NCI-H524 (cell line): ENCODE results near the gene AOPEP.
"Not testable (repeated sequence)": the region's sequence is repeated elsewhere in the genome, so short reads cannot be mapped to it uniquely, and the experiment has no call there.

Experiments
- DNase-seq, 2 experiments: peaks; one replicate each; lab custom pipeline; 2025; lab: John Stamatoyannopoulos, UW

The AOPEP gene

DNA sequence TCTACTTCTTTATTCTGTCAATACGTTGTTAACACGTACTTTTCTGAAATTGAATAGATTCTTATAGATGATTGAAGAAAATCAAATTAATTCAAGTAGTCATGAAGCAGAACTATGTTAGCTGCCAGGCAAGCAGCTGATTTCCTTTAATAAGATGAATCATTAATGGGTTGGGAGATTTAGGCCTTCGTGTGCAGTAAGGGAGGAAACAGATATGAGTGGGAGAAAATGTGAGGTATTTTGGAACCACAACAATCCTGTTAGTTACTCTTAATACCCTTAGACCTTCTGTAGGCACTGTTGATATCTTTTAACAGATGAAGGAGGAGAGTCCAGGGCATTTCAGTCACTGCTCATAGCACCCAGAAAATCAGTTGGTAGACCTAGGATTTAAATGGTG is 121.0 kb downstream of the AOPEP start:
- no peak for DNase-seq

- DNase-seq: not testable (repeated sequence)
These were observed 122.3 kb downstream of the AOPEP start for GRCh38 chr9:94848791-94849190.

DNA sequence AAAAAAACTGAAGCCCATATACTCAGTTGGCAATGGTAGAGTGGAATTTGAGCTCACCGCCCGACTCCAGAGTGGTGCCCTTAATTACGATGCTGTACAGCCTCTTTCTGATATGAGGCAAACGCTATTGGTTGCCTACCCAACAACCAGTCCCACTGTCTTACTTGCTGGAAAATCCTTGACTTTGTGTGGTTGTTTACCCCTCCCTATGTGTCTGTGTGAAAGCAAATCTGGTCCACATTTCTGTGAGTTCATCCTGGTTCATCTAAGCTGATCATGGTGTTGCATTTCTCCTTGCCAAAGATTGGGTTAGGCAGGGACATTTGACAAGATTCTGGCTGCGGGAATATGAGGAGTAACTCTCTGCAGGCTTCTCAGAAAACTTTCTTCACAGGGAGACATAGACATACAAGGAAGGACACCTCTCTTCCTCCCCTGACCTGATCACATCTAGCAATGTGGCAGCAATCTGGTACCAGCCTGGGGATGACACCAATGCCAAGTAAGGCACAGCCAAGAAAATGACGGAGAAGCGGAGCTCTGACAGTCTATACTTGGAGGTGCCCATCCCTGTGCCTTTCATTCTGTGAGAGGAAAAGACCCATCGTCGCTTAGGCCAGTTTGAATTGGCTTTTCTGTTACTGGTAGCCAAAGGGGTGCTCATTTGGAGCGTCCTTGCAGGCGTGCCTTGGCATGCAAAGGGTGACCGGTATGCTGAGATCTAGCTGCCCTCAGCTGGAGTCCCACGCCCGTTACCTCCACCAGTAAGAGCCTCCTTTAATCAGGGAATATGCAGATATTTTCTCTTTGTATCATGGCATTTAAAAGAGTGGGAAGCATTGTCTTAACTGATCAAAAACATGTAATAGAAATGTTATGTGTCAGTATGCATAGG is 124.3 kb downstream of the AOPEP start:
- DNase-seq: no peak

DNA sequence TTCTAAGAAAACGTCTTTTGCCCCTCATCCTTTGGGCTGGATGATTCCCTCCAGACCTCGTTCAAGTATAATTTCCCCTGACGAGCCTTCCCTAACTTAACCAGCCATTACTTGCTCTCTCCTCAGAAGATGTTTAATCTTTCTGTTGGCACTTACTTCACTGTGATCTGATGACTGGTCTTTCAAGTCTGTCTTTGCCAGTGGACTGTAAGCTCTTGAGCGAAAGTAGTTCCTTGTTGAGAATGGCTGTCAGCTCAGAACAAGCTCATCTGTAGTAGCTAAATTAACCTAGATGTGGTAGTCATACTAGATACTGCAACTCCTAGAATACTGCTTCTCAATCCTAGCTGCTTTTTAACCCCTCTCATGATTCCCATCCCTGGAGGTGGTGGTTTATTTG is 125.0 kb downstream of the AOPEP start:
- no peak for DNase-seq

DNA sequence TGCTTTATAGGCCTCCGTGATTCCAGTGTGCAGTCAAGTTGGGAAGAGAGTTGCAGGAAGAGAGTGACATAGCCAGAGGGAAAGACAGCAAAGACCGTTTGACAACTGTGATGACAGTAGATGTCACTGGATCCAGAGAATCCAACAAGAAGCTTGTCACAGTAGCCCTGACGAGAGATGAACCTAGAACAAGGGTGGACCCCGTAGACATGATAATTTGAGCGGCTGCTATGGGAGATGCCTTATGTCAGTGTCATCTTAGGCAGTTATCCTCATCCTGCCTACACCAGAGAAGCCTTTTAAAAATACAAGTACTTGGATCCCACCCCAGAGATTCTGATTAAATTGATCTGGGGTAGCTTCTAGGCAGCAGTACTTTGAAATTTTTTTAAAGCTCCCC is 125.4 kb downstream of the AOPEP start:
- no peak for DNase-seq

DNA sequence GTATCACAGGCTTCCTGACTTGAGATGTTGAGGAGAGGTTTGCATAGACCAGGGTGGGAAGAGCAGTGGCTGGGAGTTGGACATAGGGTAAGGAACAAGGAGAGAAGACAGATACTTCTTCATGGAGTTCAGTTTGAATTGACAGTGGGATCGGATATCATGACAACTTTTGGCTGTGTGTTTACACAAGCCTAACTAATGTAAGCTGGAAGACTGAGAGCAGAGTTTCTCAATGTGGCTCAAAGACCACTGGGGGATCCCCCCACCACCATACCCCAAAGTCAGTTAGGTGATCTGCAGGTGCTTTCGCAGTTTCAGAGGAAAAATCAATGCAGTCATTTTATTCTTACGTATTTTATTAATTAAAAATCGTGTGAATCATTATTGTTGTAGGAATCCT is 125.9 kb downstream of the AOPEP start:
- DNase-seq: no peak

DNA sequence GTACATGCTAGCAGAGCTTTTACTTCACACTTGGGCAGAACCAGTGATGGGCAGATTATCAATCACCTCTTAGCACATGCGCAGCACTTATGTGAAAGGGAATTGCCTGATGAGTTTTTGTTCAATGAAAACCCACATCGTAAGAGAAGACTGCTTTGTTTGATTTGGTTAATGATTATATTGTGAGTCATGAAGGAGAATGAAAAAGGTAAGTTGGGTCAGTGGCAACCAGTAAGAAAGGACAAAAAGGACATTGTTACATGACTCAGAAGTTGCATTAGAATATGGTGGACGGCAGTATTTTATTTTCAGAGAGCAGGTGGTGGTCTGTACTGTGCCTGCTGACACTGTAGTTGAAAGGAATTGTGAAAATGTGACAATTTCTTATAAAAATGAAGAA is 127.4 kb downstream of the AOPEP start:
- no peak for DNase-seq

DNA sequence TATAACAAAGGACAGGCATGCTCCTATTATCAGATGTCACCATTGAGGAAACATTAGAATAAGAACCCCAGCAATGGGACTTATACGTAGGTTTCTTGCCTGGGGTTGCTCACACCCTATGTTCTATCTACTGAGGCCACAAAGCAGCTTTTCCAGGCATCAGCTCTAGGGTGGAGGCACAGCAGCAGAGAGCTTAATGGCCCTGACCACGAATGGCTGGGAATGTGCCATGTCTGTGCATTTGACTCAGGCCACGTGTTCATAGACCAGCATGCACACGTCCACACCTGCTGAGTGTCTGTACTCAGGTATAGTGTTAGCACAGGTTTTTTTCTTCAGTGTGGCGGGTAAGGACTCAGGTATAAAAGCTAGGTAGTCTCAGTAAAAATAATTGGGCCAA is 129.4 kb downstream of the AOPEP start:
- DNase-seq: no peak

GRCh38 chr9:94857791-94858190 is 131.3 kb downstream of the AOPEP start:
- DNase-seq: no peak

DNA sequence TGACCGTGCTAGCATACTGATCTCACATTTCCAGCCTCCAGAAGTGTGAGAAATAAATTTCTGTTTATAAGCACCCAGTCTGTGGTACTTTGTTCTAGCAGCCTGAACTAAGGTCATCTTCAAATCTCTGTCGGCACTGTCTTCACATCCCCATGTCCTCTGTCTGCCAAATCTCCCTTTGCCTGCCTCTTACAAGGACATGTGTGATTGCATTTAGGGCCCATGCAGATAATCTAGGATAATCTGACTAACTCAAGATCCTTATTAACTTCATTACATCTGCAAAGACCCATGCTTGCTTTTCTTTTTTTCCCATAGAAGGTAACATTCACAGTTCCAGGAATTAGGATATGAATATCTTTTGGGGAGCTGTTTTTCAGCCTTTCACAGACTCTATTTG is 132.7 kb downstream of the AOPEP start:
- DNase-seq: peak in 1 of 2 experiments; percentile 5

DNA sequence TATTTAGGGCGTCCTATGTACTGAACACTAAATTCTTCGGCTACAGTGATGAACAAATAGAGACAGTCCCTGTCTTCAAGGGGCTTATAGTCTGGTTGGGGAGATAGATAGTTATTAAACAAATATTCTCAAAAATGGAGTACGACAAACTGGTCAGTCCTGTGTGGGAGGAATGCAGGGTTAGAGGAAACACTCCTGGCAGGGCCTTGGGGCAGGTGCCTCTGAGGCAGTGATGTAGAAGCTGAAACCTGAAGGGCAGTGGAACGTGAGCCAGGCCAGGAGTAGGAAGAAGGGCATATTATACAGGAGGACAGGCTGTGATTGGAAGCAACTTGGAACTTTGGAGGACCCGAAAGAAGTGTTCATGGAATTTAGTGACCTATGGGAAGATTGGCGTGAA is 133.4 kb downstream of the AOPEP start:
- no peak for DNase-seq

GRCh38 chr9:94860678-94861588 is 134.4 kb downstream of the AOPEP start:
- DNase-seq: no peak

DNA sequence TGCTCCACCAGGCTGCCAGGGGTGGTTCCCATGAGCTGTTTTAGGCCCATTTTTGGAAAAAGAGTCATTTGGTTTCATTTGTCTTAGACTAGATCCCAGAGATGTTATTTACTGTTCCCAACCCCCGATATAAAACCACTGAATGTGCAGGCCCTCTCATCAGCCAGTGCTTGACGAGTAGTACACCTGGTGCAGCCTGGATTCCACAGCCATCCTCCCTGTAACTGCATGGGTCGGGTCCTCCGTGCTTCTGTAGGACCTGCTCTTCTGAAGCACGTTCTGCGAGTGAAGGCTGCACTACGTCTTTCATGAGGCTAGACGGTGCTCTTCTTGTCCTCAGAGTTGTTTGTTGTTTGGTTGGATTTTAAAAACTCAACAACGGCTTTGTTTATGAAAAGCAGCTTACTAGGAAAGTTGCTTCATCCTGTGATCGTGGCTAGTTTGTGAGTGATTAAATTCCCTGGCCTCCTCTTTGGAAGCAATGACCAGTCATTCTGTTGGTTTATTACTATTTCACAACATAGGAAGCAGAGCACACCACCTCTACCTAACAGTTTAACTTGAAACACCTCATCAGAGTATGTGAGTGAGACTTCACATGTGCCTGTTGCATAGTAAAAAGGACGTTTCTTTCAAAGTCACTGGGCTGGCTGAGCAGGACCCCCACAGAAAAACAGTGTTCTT is 135.2 kb downstream of the AOPEP start:
- DNase-seq: no peak

DNA sequence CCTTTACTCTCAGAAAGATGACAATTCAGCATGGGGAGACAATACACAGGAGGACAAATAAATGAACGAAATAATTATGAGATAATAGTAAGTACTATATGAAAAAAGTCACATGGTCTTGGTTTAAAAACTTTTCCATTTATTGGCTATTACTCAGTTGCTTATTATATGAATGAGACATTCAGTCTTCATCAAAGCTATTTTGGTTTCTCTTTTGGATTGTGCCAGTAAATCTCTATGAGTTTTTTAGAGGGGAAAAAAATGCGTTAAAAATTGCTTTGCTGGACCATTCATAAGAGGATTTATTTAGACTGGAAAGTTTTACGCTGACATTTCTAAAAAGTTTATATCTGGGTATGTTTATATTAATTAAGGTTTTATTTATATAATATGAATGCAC is 137.7 kb downstream of the AOPEP start:
- no peak for DNase-seq

DNA sequence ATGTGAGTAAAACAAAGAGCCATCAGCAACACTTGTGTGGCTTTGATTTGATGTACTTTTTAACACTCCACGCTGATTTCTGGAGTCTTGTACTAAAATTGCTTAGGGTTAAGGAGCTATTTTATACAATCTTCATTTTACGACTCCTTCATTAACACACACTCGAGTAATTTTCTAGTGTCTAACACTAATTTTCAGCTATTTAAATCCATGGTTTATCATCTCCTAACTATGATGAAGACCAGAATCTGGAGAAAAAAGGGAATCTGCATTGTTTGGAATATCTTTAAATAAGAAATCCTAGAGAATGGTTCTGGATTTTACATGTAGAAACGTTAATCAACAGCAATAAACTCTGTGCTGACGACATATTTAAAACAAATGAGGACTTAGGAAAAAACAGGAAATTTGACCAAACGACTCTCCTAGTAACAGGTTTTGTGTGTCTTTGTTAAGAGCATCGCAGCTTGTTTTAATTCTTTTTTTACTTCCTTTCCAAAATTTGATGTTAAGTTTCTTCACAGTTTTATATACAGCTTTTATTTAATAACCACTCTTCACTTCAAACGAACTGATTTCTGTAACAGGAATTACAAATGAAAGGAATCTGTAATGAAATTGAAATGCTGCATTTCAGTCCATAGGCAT is 138.5 kb downstream of the AOPEP start:
- DNase-seq: no peak

DNA sequence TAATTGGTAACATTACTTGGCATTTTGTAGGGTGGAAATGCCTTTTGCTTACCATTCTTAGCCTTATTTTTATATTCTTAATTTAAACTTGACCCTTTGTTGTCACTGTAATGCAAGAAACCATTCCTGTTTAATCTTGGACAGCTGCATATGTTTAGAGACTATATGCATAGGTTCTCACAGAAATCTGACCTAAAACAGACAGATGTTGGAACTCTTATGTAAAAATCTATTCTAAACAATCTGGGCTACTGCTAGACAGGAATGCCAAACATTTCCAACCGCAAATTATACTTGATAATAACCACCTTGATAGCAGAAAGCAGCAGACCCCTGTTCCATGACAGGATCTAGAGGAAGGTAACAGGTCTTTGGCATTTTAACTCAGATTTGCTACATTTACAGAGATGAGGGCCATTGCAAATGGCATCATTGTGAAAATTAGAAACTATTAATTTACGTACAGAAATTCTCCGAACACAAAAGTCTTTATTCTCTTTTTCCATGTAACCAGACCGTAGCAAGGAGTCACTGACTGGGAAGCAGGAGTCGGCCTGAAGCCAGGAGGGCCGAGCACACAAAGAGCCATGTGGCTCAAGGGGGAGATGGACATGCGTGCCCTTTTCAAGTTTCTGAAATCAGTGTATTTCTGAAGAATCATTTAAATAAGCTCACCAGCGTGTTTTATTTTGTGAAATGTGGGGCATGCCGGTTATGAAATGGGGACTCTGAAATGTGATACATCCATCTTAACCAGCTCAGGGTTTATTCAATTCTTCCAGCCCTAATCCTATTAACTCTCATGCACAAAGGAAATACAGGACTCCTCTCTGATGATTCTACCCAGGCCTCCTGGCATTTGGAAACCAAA is 139.3 kb downstream of the AOPEP start:
- peak; percentile 71 to 90 for DNase-seq

- DNase-seq: peak in 1 of 2 experiments; percentile 22
These were observed 140.3 kb downstream of the AOPEP start for GRCh38 chr9:94866770-94867169.

- DNase-seq: peak in 1 of 2 experiments; percentile 22
These were observed 140.9 kb downstream of the AOPEP start for GRCh38 chr9:94867281-94867841.

- DNase-seq: no peak
These were observed 141.4 kb downstream of the AOPEP start for GRCh38 chr9:94867842-94868312.

- DNase-seq: no peak
These were observed 142.0 kb downstream of the AOPEP start for GRCh38 chr9:94868464-94868863.
